GM18873 (cell line): ENCODE results near the gene ATP9A.
"Not testable (repeated sequence)": the region's sequence is repeated elsewhere in the genome, so short reads cannot be mapped to it uniquely, and the experiment has no call there.

ENCODE experiments used
- ATAC-seq: cut with Tn5 transposase; IDR thresholded peaks from one replicate; pipeline ENCODE4 v1.9.1; 2021; ENCODE audit warnings: mild to moderate bottlenecking, moderate library complexity, moderate number of reproducible peaks; ENCODE audit not compliant: unreplicated experiment, low FRiP score

Gene ATP9A

GRCh38 chr20:51796340-51796739 lies 28.1 kb upstream of the ATP9A start:
- no peak for ATAC-seq

GRCh38 chr20:51792960-51793359 lies 24.8 kb upstream of the ATP9A start:
- ATAC-seq, result no peak

GRCh38 chr20:51791626-51792025 lies 23.4 kb upstream of the ATP9A start:
- no peak for ATAC-seq

GRCh38 chr20:51790256-51790655 lies 22.1 kb upstream of the ATP9A start:
- ATAC-seq, result no peak

GRCh38 chr20:51789434-51789833 lies 21.2 kb upstream of the ATP9A start:
- ATAC-seq, result no peak

GRCh38 chr20:51788822-51789221 lies 20.6 kb upstream of the ATP9A start:
- ATAC-seq, result no peak

GRCh38 chr20:51784299-51784698 lies 16.1 kb upstream of the ATP9A start:
- ATAC-seq, result no peak

- ATAC-seq, result not testable (repeated sequence)
Observed at GRCh38 chr20:51778229-51778759, 10.1 kb upstream of the ATP9A start.

GRCh38 chr20:51775241-51775640 lies 7.1 kb upstream of the ATP9A start:
- ATAC-seq, result no peak

- no peak for ATAC-seq
Observed at GRCh38 chr20:51772236-51772635, 4.0 kb upstream of the ATP9A start.

GRCh38 chr20:51769976-51770615 lies 1.9 kb upstream of the ATP9A start:
- no peak for ATAC-seq

- ATAC-seq, result no peak
Observed at GRCh38 chr20:51768759-51769517, 748 bp upstream of the ATP9A start.

- no peak for ATAC-seq
Observed at GRCh38 chr20:51766994-51767866, 960 bp downstream of the ATP9A start.

- not testable (repeated sequence) for ATAC-seq
Observed at GRCh38 chr20:51765381-51765780, 2.8 kb downstream of the ATP9A start.

GRCh38 chr20:51763965-51764602 lies 4.1 kb downstream of the ATP9A start:
- ATAC-seq, result no peak

- no peak for ATAC-seq
Observed at GRCh38 chr20:51760905-51761546, 7.2 kb downstream of the ATP9A start.

- ATAC-seq, result no peak
Observed at GRCh38 chr20:51759769-51760510, 8.2 kb downstream of the ATP9A start.

- no peak for ATAC-seq
Observed at GRCh38 chr20:51758978-51759544, 9.1 kb downstream of the ATP9A start.

- no peak for ATAC-seq
Observed at GRCh38 chr20:51757226-51757625, 11.0 kb downstream of the ATP9A start.
